Mucosa of rectum (tissue), 2 donors: Measurements from ENCODE around the gene CDKAL1.

Source experiments
- H3K27ac ChIP-seq, 2 donors: one replicate each; pipeline ENCODE4 v1.7.0; 2013; ENCODE audit warnings: inconsistent platforms in 2 of 2, low read depth in 2 of 2, low read length in 2 of 2
- H3K27me3 ChIP-seq, 2 donors: one replicate each; pipeline ENCODE4 v1.7.0; 2013; ENCODE audit warnings: low read length in 2 of 2; ENCODE audit not compliant: control insufficient read depth in 2 of 2, insufficient read depth in 2 of 2
- H3K36me3 ChIP-seq, 2 donors: one replicate each; pipeline ENCODE4 v1.7.0; 2013; ENCODE audit warnings: low read length in 2 of 2; ENCODE audit not compliant: control insufficient read depth in 2 of 2, insufficient read depth in 2 of 2
- H3K4me1 ChIP-seq, 2 donors: one replicate each; pipeline ENCODE4 v1.7.0; 2013; ENCODE audit warnings: low read length in 2 of 2, mild to moderate bottlenecking in 1 of 2; ENCODE audit not compliant: control insufficient read depth in 2 of 2, insufficient read depth in 2 of 2
- H3K4me3 ChIP-seq, 2 donors: one replicate each; pipeline ENCODE4 v1.7.0; 2013; ENCODE audit warnings: low read length in 2 of 2
- H3K9ac ChIP-seq, 2 donors: one replicate each; pipeline ENCODE4 v1.7.0; 2013; ENCODE audit warnings: low read length in 2 of 2, low read depth in 1 of 2, mild to moderate bottlenecking in 1 of 2
- H3K9me3 ChIP-seq, 2 donors: one replicate each; pipeline ENCODE4 v1.7.0; 2013; ENCODE audit warnings: low read length in 2 of 2; ENCODE audit not compliant: control insufficient read depth in 2 of 2
- donor health status: healthy.
- donor health status: Normal muscosa, but diverticular disease.

Gene CDKAL1

GRCh38 chr6:20885076-20885475, 350.8 kb downstream of the CDKAL1 start:
- Histone ChIP-seq H3K27me3 (no peaks in the 10 kb centered on the region), H3K4me1 (no peaks in the 10 kb centered on the region), H3K4me3 (no peak overlapping the region), H3K9ac (no peak overlapping the region), H3K9me3 (no peaks in the 10 kb centered on the region), H3K27ac (no peak overlapping the region), H3K36me3 (no peaks in the 10 kb centered on the region)

DNA sequence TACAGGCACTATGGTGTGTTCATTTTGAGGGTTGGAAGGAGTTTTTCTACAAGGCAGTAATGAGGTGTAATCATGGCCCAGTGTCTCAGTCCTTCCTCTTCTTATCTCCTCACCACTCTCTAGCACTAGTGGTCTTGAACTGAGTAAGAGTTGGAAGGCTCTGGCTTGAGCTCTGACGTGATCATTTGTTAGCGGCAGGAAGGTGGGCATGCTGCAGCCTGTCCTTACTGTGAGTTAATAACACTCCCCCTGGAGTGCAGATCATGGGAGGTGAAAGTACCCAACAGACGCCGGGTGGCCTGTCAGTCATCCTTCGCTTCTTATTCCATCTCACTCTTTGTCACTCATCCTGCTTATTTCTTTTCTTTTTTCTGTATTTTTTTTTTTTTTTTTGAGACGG, 356.9 kb downstream of the CDKAL1 start:
- H3K36me3 ChIP-seq = no peaks in the 10 kb centered on the region

DNA sequence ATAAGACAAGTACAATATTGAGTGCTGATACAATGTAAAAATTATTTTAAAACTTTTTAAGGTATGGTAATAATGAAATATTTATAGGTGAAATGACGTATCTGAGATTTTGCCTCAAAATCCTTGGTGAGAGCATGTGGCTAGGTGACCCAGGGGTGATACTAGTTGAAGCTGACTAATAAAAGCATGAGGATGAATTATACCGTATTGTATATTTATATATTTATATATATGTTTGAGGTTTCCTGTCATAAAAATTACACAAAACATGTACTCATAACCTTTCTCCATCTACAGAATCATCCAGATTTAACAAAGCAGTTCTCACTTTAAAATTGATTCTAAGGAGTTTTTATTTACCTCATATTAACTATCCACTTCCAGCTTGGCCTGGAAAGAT, 358.1 kb downstream of the CDKAL1 start:
- no peaks in the 10 kb centered on the region for H3K36me3 ChIP-seq
- H3K27ac ChIP-seq = no peak overlapping the region
- H3K4me3 ChIP-seq = no peak overlapping the region
- no peaks in the 10 kb centered on the region for H3K9me3 ChIP-seq
- H3K27me3 ChIP-seq = no peaks in the 10 kb centered on the region
- no peaks in the 10 kb centered on the region for H3K4me1 ChIP-seq
- H3K9ac ChIP-seq = no peak overlapping the region

More for the DNA sequence above, 356.9 kb downstream of the CDKAL1 start:
- H3K4me1 ChIP-seq = no peaks in the 10 kb centered on the region
- no peak overlapping the region for H3K27ac ChIP-seq
- H3K9me3 ChIP-seq = no peaks in the 10 kb centered on the region
- H3K4me3 ChIP-seq = no peak overlapping the region
- no peak overlapping the region for H3K9ac ChIP-seq
- H3K27me3 ChIP-seq = no peaks in the 10 kb centered on the region

- Histone ChIP-seq H3K27me3 (no peaks in the 10 kb centered on the region), H3K4me3 (no peak overlapping the region), H3K36me3 (no peaks in the 10 kb centered on the region), H3K9me3 (no peaks in the 10 kb centered on the region), H3K27ac (no peak overlapping the region), H3K4me1 (no peaks in the 10 kb centered on the region), H3K9ac (no peak overlapping the region)
Measured at GRCh38 chr6:20893412-20893811, 359.2 kb downstream of the CDKAL1 start.

DNA sequence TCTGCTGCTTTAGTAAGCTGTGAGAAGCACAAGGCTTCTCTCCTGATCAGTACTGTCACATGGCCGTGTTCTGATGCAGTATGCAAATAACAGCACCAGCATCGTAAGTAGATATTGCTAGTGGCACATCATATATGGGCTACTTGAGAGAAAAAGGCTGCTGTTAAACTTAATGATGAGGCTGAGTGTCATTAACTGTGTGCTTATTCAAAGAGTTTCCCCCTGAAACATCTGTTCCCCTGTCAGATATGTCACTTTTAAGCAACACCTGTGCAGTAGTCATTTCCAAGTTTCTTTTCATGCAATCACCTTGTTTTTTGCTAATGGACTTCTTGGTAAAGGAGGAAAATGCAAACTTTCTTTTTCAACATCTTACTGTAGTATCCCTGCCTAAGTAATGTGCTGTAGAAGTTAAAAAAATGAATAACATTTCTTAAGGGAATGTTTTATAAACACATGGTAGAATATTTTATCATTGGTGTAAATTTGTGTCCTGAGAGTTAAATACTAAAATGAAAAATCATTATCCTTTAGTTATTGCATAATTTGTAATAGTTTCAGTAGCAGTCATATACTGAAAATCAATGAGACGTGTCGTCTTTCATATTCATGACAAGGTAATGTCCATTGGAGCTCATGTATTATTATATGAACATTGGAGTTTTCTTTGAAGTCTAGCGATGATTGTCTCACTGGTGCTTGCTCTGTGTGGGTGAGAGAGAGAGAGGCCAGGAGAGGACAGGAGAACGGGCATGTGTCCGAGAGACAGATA, 366.3 kb downstream of the CDKAL1 start:
- no peaks in the 10 kb centered on the region for H3K36me3 ChIP-seq
- H3K27ac ChIP-seq = no peak overlapping the region
- H3K4me3 ChIP-seq = no peak overlapping the region
- no peaks in the 10 kb centered on the region for H3K9me3 ChIP-seq
- H3K9ac ChIP-seq = no peak overlapping the region
- no peaks in the 10 kb centered on the region for H3K4me1 ChIP-seq
- no peaks in the 10 kb centered on the region for H3K27me3 ChIP-seq

DNA sequence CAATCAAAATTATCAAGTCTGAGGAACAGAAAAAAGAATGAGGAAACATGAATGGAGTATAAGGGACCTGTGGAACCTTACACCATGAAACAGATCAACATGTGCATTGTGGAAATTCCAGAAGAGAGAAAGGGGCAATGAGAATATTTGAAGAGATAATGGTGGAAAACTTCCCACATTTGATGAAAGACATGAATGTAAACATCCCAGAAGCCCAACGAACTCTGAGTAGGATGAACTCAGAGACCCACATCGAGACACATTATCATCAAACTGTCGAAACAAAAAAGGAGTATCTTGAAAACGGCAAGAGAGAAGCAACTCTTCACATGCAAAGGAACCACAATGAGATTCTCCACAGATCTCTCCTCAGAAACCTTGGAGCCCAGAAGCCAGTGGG, 371.1 kb downstream of the CDKAL1 start:
- H3K27ac ChIP-seq = no peak overlapping the region
- no peaks in the 10 kb centered on the region for H3K9me3 ChIP-seq
- no peak overlapping the region for H3K4me3 ChIP-seq
- H3K4me1 ChIP-seq = no peaks in the 10 kb centered on the region
- H3K9ac ChIP-seq = no peak overlapping the region
- no peaks in the 10 kb centered on the region for H3K36me3 ChIP-seq
- H3K27me3 ChIP-seq = no peaks in the 10 kb centered on the region

DNA sequence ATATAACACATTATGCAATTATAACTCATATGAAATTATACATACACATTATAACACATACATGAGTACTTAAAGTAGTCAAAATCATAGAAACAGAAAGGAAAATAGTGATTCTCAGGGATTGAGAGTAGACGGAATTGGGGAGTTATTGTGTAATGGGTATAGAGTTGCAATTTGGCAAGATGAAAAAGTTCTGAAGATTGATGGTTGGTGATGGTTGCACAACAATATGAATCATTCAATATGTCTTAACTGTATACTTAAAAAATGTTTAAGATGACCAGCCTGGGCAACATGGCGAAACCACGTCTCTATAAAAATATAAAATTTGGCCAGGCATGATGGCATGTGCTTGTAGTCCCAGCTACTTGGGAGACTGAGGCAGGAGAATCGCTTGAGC, 372.7 kb downstream of the CDKAL1 start:
- H3K4me3 ChIP-seq = no peak overlapping the region
- no peaks in the 10 kb centered on the region for H3K27me3 ChIP-seq
- H3K4me1 ChIP-seq = no peaks in the 10 kb centered on the region
- H3K36me3 ChIP-seq = no peaks in the 10 kb centered on the region
- H3K9me3 ChIP-seq = no peaks in the 10 kb centered on the region
- H3K9ac ChIP-seq = no peak overlapping the region
- H3K27ac ChIP-seq = no peak overlapping the region

GRCh38 chr6:20907486-20908071, 373.3 kb downstream of the CDKAL1 start:
- no peaks in the 10 kb centered on the region for H3K36me3 ChIP-seq
- no peaks in the 10 kb centered on the region for H3K4me1 ChIP-seq
- no peak overlapping the region for H3K9ac ChIP-seq

DNA sequence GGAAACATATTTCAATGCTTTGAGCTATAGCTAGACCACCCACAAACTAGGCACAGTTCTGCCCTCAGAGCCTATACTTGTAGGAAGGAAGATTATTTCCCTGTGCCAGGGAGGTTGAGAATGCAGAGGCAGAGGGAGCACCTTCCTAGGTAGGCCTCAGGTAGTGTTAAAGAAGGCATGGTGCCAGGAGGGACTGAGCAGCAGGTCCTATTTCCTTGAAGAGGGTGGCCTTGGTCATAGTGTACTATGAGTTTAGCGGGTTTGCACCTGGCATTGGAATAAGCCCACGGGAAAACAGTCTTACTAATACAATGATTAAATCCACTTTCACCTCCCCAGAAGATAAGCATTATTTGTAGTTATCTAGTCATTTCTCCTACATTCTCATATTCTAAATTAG, 375.4 kb downstream of the CDKAL1 start:
- Histone ChIP-seq H3K9ac (no peak overlapping the region), H3K4me3 (no peak overlapping the region), H3K9me3 (no peaks in the 10 kb centered on the region), H3K4me1 (no peaks in the 10 kb centered on the region), H3K27ac (no peak overlapping the region), H3K27me3 (no peaks in the 10 kb centered on the region), H3K36me3 (no peaks in the 10 kb centered on the region)

More at GRCh38 chr6:20907486-20908071, 373.3 kb downstream of the CDKAL1 start:
- no peaks in the 10 kb centered on the region for H3K9me3 ChIP-seq
- no peaks in the 10 kb centered on the region for H3K27me3 ChIP-seq
- no peak overlapping the region for H3K4me3 ChIP-seq
- H3K27ac ChIP-seq = no peak overlapping the region

DNA sequence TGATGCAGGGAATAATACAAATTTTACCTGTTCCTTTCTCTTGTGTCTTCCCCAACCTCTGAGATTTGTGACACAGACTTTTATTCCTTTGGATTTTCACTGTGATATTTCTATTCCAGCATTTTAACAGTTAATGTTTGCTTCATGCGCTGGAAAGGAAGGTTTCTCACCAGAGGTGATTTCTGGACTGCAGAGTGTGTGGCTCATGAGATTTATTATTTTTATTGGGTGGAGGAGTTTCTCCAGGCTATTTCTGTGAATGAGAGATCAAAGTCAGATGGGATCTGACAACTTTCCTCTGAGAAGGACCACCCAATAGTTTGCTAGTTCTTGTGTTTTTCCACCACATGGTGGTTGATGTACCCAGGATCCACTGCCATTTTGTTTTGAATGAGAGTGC, 377.5 kb downstream of the CDKAL1 start:
- Histone ChIP-seq H3K36me3 (no peaks in the 10 kb centered on the region), H3K4me1 (no peaks in the 10 kb centered on the region), H3K9me3 (no peaks in the 10 kb centered on the region), H3K27ac (no peak overlapping the region), H3K9ac (no peak overlapping the region), H3K4me3 (no peak overlapping the region), H3K27me3 (no peaks in the 10 kb centered on the region)
